ENCODE data around the gene INHA.

INHA gene

DNA sequence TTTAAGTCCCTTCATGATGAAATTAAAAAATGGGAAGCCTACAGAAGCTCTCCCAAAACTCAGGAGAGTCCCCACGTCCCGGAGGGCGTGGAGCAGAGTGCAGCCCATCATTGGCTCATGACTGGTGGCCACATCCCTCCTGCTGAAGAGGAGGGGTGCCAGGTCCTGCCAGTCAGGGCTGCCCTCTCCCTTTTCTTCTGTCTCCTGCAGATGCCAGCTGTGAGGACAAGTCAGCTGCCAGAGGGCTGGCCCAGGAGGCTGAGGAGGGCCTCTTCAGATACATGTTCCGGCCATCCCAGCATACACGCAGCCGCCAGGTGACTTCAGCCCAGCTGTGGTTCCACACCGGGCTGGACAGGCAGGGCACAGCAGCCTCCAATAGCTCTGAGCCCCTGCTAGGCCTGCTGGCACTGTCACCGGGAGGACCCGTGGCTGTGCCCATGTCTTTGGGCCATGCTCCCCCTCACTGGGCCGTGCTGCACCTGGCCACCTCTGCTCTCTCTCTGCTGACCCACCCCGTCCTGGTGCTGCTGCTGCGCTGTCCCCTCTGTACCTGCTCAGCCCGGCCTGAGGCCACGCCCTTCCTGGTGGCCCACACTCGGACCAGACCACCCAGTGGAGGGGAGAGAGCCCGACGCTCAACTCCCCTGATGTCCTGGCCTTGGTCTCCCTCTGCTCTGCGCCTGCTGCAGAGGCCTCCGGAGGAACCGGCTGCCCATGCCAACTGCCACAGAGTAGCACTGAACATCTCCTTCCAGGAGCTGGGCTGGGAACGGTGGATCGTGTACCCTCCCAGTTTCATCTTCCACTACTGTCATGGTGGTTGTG lies 2.6 kb downstream of the INHA start:
- no peak for DNase-seq (ENCODE audit: low read depth in 2 of 2)

DNA sequence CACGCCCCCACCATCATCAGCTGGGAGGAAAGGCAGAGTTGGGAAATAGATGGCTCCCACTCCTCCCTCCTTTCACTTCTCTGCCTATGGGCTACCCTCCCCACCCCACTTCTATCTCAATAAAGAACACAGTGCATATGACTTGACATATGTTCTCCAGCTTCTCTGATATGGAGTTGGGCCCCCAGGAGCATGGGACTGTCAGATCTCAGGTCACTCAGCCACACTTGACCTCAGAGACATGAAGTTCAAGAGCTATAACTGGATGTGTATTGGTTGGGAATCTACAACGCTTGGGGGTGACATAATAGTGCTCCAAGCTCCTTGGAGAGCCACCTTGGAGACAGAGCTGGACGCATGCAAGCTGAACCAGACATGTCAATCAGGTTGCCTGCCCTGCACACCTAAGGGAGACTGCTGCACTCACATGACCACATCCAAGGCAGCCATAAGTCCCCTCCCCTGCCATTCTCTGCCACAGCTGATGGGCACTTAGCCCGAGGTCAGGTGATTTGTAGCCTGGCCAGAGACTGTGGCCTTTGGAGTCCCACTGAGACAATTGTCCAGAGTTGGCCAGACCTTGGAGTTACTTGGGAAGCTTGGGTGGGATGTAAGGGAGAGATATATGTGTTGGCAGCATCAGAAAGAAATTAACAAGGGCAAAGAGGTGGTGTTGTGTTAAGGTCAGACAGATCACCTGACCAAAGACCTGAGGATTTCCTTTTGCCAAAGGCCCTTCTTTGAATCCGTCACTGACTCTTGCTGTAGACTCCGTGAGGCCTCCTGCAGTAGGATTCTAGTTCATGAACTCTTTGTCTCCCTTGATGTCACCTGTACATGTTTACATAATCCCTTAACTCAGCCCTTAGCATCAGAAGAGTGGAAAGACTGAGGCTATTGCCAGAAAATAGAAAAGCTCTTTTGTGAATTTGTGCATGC lies 3.7 kb downstream of the INHA start:
- DNase-seq (ENCODE audit: low read depth in 2 of 2) = no peak

DNA sequence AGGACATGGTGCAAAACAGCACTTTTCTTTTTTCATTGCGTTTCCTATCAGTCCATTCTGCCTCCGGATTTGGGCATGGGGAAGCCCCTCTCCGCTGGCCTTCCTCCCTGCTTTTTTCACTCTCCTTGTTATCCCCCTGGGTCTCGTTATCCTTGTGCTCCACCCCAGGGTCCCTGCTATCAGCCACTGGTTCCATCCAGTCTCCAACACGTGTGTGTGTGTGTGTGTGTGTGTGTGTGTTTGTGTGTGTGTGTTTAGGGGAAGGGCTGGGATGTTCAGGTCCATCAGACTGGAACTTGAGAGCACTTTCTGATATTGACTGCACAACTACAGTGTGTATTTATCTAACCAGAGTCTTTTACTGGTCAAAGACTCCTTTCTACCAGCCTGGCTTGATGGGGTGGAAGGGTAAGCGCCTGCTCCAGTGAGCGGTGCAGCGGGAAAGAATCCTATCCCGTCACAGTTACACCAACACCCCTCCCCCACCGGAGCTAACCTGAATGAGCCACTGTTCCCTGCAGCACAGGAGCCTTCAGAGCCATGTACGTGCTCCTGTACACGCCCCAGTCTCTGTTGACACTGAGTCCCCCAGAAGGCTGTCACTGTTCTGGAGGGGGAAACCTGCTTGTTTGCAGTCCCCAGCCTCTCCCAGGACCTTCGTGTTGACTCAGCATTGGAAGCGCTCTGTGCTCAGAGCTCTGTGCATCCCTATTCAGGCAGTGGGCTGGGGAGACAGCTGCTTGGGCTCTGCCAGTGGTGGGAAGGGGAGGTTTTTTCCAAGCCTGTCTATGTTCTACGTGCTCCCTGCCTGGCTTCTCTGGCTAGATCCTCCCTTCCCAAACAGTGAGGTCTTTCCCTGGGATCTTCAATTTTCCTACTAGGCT lies 4.6 kb downstream of the INHA start:
- no peak for DNase-seq (ENCODE audit: low read depth in 2 of 2)

DNA sequence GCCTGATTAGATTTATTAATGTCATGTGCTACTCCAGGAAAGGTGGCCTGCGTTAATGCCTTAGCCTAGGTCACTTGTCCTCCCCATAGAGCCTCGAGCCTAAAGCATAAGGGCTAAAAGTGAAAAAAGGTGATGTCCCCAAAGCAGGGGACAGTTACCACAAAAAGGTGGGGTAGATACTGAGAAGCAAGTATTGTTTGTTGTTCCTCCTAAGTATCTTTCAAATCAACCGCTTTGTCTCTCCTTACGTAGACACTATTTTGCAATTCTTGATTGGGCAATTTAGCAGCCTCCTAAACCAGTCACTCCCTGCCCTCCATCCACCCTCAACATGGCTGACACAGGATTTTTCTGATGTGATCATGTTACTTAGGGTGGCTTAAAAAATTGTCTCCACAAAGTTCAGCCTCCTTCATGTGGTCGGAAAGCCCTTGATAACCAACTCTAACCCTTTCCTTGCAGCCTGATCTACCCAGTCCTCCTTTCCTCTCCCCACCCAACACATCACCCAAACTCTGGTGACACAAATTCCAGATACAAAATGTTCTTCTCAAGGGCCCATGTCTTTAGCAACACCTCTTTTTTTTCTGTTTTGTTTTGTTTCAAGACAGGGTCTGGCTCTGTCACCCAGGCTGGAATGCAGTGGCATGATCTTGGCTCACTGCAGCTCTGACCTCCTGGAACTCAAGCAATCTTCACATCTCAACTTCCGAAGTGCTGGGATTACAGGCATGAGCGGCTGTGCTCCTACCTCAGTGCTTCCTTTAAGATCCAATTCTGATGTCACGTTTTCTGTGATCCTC lies 6.9 kb downstream of the INHA start:
- no peak for DNase-seq (ENCODE audit: low read depth in 2 of 2)

DNA sequence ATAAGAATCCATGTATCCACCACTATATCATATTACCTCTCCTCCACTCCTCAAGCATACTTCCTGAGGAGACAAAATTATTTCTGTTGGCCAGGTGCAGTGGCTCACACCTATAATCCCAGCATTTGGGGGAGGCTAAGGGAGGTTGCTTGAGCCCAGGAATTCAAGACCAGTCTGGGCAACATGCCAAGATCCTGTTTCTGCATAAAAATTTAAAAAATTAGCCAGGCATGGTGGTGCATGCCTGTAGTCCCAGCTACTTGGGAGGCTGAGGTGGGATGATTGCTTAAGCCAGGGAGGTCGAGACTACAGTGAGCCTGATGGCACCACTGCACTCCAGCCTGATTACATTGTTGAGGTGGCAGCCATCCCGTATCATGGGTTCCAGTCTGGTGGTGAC lies 9.2 kb downstream of the INHA start:
- DNase-seq (ENCODE audit: low read depth in 2 of 2) = no peak

DNA sequence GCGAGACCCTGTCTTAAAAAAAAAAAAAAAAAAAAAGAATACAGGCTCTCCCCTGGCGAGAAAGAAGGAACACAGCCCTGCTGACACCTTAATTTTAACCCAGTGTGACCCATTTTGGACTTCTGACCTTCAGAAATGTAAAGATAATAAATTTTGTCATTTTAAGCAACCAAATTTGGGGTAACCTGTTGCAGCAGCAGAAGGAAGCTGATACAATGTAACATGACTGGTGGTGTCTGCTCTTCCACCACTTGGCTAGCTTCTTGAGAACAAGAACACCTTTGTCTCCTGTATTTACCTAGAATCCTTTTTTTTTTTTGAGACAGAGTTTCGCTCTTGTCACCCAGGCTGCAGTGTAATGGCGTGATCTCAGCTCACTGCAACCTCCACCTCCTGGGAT lies 19.0 kb downstream of the INHA start:
- no peak for DNase-seq (ENCODE audit: low read depth in 2 of 2)

DNA sequence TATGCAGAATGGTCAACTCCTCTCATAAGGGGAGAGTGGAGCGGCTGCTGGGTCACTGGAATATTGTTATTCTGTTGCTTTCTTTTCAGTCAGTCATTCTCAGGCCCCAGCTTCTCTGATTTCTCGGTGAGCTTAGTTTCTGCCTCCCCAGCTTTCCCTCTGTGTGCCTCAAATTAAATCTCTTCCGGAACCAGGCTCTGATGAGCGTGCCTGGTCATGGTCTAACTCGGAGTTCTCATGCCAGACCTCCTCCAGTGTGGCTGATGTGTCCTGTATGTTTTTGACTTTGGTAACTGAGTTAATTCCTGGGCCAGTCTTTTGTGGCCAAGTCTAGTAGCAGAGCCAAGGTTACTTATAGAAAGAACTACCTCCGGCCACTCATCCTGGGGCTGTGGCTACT lies 20.6 kb downstream of the INHA start:
- DNase-seq (ENCODE audit: low read depth in 2 of 2) = no peak

DNA sequence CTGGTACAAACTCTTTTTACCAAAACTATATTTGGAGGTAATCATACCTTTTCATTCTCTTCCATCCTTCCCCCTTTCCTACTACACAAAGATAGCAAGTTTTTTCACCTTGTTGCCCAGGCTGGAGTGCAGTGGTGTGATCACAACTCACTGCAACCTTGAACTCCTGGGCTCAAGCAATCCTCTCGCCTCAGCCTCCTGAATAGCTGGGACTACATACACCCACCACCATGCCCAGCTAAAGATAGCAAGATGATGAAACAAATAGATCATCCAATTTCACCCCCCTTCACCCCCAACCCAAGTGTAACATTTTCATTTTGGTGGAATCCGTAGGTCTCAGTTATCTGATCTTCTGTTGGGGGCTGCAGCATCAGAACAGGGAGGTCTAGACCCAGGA lies 21.0 kb downstream of the INHA start:
- no peak for DNase-seq (ENCODE audit: low read depth in 2 of 2)

DNA sequence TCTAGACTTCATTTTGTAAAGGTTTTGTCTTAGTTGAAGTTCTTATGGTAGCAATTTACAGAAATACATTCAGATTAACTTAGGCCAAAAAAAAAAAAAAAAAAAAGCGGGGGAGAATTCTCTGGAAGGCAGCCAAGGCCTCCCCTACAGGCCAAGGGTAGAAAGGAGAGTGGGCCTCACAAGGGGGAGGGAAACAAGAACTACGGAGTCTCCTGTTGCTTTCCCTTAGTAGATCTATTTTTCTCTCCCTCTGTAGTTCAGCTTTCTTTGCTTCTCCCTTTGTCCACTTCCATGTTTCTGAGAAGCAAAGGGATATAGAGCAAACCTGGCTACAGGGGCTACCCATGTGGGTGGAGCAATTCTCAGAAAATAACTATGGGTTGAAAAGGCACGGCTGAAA lies 23.1 kb downstream of the INHA start:
- DNase-seq (ENCODE audit: low read depth in 2 of 2) = no peak

DNA sequence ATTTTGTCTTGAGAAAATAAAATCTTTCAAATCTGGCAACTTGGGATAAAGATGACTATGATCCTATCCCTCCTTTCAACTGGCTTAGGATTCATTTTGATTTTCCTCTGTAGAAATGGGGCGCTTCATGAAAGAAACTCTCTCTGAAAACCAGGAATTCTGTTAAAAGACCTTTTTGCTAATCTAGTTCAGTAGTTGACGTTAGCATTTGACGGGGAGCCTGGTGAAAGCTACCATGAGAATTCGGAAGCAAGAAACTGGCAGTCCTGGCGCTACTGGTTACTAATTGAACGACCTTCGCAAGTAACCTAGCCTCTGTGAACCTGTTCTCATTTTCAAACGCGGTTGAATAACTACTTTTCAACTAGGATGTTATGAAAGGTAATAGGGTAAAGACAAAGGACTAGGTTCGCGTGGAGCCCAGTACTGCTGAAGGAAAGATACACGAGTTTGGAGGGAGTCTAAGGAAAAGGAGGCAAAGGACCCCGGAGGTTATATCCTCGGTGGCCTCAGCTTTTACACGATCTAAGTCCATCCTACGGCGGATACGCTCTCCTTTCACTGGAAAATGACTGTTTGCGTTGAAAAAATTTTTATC lies 24.9 kb downstream of the INHA start:
- DNase-seq (ENCODE audit: low read depth in 2 of 2) = no peak

DNA sequence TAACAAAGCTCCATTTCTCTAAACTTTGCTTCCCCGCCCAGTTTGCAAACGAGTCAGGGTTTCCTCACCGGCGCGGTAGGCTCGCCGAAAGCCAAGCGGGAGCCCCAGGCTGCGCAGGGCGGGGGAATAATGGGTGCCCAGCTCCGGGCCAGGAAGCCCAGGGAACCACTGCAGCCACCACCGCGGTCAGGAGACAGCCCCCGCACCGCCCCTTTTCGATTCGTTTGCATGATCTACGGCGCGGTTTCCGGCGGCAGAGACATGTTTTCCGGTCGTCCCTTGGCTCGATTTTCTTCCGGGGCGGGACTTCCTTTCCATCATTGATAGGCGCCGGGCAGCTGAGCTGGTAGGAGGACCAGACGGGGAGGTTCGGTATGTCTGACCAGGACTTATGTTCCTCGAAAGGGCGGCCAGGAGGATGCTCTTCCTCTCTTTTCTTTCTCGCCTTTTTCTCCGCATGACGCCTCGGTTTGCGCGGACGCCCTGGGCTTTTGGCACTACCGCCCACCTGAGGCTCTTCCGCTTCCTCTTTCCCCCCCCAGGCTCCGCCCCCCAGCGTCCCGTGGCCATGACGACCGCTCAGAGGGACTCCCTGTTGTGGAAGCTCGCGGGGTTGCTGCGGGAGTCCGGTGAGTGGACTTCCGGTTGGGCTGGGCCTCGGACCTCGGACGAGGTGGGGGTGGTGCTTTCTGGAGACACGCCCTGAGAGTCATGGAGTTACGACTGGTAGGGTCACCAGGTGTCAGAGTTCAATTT lies 25.6 kb downstream of the INHA start, which contains the start of gene STK11IP:
Gene STK11IP, plus strand, starts transcription at position 306 of the 756 bp plus-strand sequence. Its CDS starts 263 bp downstream, at position 569.
- peak; percentile 81 to 82 for DNase-seq (ENCODE audit: low read depth in 2 of 2)

DNA sequence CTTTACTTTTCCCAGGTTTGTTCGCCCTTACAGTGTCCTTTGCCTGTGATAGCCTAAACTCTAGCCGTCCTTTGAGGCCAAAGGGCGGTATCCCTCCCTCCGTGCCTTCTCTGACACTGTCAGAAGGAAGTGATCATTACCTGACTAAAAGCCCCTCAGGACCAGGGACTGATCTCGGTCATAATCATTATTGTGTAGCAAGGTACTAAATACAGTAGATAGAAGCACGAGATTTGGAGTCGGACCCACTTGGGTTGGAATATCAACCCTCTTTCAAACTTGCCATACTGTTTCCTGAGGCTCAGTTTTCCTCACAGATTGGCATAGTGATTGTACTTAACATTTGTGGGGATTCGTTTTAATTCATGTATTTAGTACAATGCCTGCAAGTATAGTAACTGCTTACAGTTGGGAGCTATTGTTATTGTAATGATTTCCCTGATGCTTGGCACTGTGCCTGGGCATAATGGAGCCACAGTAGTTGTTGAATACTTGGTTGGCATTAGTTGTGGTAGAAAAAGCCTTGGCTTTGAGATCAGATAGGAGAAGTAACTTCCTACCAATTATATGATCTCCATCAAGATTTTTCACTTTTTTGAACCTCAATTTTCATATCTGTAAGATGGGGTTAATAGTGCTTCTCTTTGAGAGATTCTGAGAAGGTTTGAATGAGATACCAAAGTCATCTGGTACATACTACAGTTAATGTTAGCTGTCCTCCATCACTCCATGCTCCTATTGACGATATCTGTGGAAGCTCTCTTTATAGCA lies 26.4 kb downstream of the INHA start:
- no peak for DNase-seq (ENCODE audit: low read depth in 2 of 2)

DNA sequence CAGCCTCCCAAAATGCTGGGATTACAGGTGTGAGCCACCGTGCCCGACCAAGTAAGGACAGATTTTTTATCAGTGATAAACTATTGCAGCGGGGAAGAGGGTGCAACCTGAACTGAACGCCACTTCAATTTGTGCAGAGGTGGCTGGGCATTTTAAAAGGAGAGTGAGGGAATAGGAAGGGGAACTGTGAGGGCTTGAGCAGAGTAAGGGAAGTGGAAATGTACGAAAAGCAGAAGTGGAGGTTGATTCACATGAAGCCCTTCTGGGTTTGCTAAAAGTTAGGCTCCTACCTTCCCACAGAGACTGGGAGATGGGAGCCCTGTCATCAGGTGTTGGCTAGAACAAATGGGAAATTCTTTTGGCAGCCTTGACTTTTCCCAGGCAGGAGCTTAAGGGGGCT lies 31.7 kb downstream of the INHA start:
- no peak for DNase-seq (ENCODE audit: low read depth in 2 of 2)

DNA sequence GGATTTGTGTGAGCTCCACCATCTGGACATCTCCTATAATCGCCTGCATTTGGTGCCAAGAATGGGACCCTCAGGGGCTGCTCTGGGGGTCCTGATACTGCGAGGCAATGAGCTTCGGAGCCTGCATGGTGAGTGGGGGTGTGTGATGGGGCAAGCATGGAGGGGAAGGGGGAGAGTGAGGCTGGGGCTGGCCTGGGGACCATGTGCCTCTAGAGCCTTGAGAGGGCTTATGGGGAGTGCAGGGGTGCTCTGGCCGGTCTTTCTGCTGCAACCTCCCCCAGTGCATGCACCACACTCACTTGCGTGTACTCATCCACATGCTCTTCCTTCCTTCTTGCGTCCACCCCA lies 33.5 kb downstream of the INHA start:
- DNase-seq (ENCODE audit: low read depth in 2 of 2) = no peak

DNA sequence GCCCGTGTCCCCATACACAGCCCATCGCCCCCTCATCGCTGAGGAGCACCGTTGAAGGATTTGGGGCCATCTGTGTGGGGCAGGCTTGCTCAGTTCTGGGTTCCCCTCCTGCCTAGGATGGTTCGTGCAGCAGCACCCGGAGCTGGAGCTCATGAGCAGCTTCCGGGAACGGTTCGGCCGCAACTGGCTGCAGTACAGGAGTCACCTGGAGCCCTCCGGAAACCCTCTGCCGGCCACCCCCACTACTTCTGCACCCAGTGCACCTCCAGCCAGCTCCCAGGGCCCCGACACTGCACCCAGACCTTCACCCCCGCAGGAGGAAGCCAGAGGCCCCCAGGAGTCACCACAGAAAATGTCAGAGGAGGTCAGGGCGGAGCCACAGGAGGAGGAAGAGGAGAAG lies 35.8 kb downstream of the INHA start:
- DNase-seq (ENCODE audit: low read depth in 2 of 2) = no peak

DNA sequence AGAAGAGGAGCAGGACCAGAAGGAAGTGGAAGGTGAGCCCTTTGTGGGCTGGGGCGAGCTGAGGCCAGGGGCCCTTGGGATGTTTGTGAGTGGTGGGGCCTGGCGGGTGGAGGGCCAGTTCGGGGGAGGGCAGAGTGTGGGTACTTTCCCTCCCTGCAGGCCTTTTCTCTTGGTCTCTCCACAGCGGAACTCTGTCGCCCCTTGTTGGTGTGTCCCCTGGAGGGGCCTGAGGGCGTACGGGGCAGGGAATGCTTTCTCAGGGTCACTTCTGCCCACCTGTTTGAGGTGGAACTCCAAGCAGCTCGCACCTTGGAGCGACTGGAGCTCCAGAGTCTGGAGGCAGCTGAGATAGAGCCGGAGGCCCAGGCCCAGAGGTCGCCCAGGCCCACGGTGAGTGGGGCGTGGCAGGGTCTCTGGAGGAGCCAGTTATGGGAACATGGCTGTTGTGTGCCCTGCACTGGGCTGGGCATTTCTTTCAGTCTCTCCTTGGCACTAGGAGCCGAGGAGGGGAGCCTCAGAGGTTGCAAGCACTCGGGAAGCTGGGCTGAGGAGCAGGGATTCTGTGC lies 36.4 kb downstream of the INHA start:
- DNase-seq (ENCODE audit: low read depth in 2 of 2) = no peak

DNA sequence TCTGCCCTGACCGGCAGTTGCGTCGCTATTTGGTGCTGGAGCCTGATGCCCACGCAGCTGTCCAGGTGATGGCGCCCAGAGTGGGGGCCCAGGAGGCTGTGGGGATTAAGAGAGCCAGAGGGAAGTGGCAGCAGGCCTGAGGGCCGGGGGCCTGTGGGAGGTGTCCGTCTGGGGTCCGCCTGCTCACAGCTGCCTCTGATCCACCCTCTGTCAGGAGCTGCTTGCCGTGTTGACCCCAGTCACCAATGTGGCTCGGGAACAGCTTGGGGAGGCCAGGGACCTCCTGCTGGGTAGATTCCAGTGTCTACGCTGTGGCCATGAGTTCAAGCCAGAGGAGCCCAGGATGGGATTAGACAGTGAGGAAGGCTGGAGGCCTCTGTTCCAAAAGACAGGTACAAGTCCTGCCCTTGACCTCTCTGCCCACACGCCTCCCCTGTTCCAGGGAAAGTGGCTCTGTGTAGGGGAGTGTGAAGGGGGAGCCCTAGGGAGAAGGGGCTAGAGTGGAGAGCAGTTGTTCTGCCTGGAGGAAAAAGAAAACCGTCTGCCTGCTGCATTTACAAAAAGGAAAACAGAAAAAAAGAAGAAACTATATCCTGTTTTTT lies 37.1 kb downstream of the INHA start:
- no peak for DNase-seq (ENCODE audit: low read depth in 2 of 2)

DNA sequence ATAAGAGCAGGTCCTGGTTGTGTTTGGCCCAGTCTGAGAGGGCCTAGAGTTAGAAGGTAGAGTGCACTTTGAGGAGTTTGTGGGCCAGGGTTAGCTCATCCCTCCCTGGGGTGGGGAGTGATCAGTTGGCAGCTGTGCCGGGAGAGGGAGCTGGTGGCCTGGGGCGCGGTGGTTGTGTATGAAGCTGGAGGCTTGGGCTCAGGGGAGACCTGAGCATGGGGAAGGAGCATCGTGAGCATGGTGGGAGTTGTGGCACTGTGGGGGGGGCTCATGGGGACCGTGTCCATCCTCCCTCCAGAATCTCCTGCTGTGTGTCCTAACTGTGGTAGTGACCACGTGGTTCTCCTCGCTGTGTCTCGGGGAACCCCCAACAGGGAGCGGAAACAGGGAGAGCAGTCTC lies 39.2 kb downstream of the INHA start:
- DNase-seq (ENCODE audit: low read depth in 2 of 2) = no peak
